ENCODE data around the gene SLC41A2.
A peak's percentile ranks its signal among the peaks of the same experiment; 100 is the strongest.
"Not testable (repeated sequence)": the region's sequence is repeated elsewhere in the genome, so short reads cannot be mapped to it uniquely, and the experiment has no call there.

The SLC41A2 gene

GRCh38 chr12:104944252-104944651, 13.8 kb downstream of the SLC41A2 start:
- DNase-seq (ENCODE audit: low read depth in 2 of 2) = no peak
- no peak overlapping the region for H3K4me3 ChIP-seq (replicated peaks in 1 of 2; ENCODE audit: low read depth in 2 of 2, low read length in 2 of 2)
- TF ChIP-seq CTCF (IDR thresholded peaks at IDR 0.05; ENCODE audit: low read depth, low read length) = no peak

GRCh38 chr12:104943401-104943800, 14.7 kb downstream of the SLC41A2 start:
- DNase-seq (ENCODE audit: low read depth in 2 of 2); H3K4me3 ChIP-seq (replicated peaks in 1 of 2; ENCODE audit: low read depth in 2 of 2, low read length in 2 of 2): not testable (repeated sequence)

GRCh38 chr12:104942075-104942474, 16.0 kb downstream of the SLC41A2 start:
- no peak for DNase-seq (ENCODE audit: low read depth in 2 of 2)
- no peak for TF ChIP-seq CTCF (IDR thresholded peaks at IDR 0.05; ENCODE audit: low read depth, low read length)
- no peak overlapping the region for H3K4me3 ChIP-seq (replicated peaks in 1 of 2; ENCODE audit: low read depth in 2 of 2, low read length in 2 of 2)

GRCh38 chr12:104941454-104941853, 16.6 kb downstream of the SLC41A2 start:
- DNase-seq (ENCODE audit: low read depth in 2 of 2) = no peak
- no peak for TF ChIP-seq CTCF (IDR thresholded peaks at IDR 0.05; ENCODE audit: low read depth, low read length)
- no peak overlapping the region for H3K4me3 ChIP-seq (replicated peaks in 1 of 2; ENCODE audit: low read depth in 2 of 2, low read length in 2 of 2)

- DNase-seq (ENCODE audit: low read depth in 2 of 2) = no peak
- no peak overlapping the region for H3K4me3 ChIP-seq (replicated peaks in 1 of 2; ENCODE audit: low read depth in 2 of 2, low read length in 2 of 2)
- no peak for TF ChIP-seq CTCF (IDR thresholded peaks at IDR 0.05; ENCODE audit: low read depth, low read length)
These were observed 19.0 kb downstream of the SLC41A2 start for GRCh38 chr12:104939089-104939488.

- H3K4me3 ChIP-seq (replicated peaks in 1 of 2; ENCODE audit: low read depth in 2 of 2, low read length in 2 of 2) = no peak overlapping the region
- TF ChIP-seq CTCF (IDR thresholded peaks at IDR 0.05; ENCODE audit: low read depth, low read length) = no peak
- DNase-seq (ENCODE audit: low read depth in 2 of 2) = peak in 1 of 2 donors; percentile 38
These were observed 19.7 kb downstream of the SLC41A2 start for GRCh38 chr12:104938371-104938770.

GRCh38 chr12:104935886-104936285, 22.2 kb downstream of the SLC41A2 start:
- TF ChIP-seq CTCF (IDR thresholded peaks at IDR 0.05; ENCODE audit: low read depth, low read length) = no peak
- no peak for DNase-seq (ENCODE audit: low read depth in 2 of 2)
- no peak overlapping the region for H3K4me3 ChIP-seq (replicated peaks in 1 of 2; ENCODE audit: low read depth in 2 of 2, low read length in 2 of 2)
